Pulmonary artery endothelial cell (primary cell): Measurements from ENCODE around the gene SHB. TPM values are rescaled to one million over a fixed set of nuclear protein-coding genes. Genes with fewer than 3 reads are reported as not detected.

Experiments used
- DNase-seq: peaks from one replicate; pipeline ENCODE4 v3.0.0-alpha.2; 2011; ENCODE audit warnings: low read depth, low spot score
- total RNA-seq: library from RNA; depleted of rRNA; stranded (reverse); fragments of >200 nt; gene quantifications from 2 replicates; pipeline ENCODE4 v1.2.3, GENCODE V29; 2014

The SHB gene
- total RNA-seq, 1 donor from 2014 or later: 17.3 TPM

DNA sequence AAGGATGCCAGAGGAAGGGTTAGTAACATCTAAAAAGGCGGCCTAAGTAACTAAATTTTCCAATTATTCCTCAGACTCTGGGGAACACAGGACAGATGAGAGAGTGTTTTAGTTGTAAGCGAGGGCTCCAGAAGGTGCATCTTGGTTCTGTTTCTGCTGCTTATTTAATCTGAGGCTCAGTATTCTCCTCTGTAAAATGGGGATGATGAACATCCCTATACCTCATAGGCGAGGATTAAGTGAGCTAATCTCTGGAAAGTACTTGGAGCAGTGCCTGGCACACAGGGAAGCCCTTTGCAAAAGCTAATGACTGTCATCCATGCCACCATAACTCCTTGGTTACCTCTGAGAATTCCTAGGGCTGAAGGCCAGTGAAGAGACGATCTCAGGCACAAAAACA lies 59.0 kb downstream of the SHB start:
- no peak for DNase-seq

DNA sequence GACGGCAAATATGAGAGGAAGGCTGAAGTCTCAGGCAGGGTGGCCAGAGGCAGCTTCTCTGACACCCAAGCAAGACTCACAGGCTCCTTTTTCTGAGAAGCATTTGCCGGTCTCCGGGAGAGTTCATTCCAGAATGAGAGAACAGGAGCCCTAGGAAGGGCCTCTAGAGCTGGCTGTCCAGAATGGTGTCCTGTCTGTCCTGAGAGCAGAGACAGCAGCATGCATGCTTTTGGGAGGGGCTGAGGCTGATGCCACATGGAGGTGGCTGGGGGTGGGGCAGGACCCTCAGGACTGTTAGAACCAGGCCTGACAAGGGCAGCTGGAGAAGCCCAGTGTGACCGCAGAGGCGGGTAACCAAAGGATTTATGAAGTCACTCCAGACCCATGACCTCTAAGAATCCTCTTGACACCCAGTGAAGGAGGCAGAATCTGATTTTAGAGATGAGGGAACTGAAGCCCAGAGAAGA lies 60.0 kb downstream of the SHB start:
- no peak for DNase-seq

DNA sequence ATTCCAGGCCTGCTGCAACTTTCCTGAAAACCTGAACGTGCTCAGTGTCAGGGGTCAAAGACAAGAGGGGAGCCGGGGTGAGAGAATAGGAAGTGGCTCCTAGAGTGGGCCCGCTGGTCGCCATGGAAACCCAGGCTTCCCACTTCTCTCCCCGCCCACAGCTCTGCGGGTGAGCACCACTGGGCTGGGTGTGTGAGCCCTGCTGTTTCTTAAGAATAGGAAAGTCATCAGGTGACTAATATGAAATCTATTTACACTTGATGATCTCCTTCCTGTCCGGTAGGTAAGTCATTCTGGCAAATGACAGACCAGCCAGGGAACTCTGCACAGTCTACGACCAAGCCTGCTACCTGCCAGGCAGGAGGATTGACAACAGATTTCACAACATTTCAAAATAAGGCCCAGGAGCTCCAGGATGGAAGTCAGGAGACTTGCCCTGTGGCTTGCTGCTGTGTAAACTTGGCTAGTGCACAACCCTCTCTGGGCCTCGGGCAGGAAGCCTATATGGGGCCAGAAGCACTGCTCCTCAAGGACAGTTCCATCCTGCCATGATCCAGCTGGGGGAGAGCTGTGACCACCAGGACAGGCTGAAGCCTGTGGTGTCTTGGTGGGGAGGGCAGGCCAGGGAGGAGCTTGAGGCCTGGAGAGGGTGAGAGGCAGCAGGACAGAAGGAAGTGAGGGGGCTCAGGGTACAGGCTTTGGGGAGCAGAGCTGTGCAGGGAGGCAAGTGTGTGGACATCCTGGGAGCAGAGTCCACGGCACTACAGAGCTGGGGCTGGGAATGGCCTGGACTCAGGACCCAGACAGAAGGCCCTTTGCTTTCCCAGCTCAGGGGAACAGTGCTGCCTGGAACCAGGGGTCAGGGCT lies 60.6 kb downstream of the SHB start:
- peak; percentile 57 for DNase-seq

DNA sequence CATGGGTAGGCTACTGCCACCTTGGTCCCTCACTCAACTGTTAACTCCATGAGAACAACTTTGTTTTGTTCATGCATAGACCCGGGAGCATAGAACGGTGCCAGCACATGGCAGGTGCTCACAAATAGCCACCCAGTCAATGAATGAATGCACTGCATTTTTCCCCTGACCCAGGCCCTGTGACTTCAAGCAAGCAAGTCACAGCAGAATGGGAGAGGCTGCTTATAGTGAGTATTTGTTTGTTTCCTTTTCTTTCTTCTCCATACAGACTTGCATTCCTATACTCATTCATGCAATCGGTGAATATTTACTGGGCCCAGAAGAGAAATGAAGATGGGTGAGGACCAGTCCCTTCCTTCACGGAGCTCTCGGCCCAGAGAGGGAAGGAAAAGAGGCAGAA lies 62.0 kb downstream of the SHB start:
- no peak for DNase-seq

DNA sequence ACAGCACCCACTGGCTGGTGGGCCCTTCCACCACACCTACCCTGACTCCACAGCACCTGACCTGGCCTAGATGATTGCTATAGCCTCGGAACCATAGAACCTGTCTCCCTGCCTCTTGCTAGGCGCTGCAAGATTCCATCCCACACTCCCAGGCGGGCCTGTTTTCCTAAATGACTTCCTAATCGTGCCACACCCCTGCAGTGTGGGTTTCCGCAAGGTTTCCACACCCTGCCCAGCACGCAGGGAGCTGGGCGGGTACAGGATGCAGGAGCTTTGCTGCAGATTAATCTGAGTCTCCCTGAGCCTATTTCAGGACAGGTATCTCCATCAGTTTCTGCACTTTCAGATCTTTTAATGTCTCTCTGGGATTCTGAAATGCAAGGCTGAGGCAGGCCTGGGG lies 62.9 kb downstream of the SHB start:
- DNase-seq: no peak

DNA sequence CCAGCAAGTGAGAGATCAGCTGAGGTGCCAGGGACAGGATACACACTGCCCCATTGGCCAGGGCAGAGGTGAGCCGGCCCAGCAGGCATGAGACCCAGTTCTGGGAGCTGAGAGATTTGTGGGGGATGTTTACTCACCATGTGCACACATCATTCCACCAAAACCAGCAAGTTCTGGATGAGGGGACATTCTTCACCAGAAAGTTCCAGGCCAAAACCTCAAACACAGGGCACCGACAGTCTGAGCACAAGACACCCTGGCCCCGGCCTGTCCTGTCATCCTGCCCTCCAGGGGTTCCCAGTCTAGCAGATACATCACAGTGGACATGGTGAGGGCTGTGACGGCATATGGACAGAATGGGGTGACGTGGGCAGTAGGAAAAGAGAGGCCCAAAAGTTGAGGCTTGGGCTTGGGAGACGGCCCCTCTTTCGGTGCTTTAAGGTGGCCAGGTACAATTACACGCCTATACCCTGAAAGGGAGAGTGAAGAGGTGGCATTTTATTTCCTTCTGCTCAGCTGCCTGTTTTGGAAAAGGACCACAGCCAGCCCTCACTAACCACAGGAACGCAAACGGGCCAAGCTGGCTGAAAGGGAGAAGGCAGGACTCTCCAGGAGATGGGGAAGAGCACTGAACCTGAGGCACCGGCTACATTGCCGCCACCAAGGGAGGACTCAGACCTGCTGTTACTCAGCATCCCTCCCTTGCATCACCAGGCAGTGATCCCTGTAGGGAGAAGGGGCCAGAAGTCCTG lies 64.0 kb downstream of the SHB start:
- no peak for DNase-seq

DNA sequence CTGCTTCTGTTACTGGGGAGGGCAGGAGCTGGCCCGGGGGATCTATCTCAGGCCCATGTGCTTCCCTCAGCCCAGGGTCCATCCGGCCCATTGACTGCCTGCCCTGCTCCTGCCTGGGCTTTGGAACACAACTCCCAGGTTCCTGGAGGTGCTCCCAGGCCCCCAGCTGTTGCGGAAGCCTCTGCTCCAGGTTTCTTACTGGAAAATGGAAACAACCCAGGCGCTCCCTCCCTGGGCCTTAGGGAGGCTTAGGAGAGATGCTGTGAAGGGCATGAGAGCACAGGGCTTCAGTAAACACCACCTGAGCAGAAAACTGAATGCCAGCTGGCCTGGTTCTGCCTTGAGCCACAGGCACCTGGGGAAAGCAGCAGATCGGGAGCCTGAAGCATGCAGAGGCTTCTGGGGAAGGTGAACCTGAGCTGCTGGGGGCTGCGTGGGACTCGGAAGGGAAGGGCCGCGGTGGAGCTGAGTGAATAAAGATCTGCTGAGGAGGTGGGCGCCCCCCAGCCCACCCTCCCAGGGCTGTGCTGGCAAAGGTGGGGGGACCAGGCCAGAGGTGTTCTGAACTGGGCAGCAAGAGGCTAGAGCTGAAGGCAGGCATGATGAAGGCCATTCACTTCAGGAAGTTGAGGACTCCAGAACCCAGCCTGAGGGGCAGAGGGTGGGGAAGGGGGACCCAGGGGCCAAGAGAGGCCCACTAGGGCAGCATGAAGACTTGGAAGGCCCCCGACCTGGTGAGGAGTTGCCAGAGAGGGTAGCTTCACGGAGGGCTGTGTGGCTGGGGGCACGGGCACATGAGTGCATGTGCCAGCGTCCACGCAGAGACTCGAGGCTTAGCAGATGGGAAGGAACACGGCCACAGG lies 64.8 kb downstream of the SHB start:
- DNase-seq: no peak

DNA sequence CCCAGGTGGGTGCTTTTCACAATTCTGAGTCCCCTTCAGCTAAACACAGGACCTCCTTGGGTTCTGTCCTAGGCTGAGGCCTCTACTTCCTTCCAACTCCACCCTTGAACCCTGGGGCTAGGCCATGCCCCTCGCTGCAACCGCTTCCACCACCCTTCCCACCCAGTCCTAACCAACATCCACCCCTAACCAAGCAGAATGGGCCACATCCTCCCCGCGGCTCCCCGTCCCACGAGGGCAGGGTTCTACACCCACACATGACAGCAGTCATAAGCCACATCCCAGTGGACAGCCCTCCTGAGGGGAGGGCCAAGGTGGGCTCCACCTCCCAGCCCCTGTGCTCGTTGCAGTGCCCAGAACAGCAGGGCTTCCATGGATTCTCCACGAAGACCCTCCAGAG lies 65.8 kb downstream of the SHB start:
- DNase-seq: no peak

DNA sequence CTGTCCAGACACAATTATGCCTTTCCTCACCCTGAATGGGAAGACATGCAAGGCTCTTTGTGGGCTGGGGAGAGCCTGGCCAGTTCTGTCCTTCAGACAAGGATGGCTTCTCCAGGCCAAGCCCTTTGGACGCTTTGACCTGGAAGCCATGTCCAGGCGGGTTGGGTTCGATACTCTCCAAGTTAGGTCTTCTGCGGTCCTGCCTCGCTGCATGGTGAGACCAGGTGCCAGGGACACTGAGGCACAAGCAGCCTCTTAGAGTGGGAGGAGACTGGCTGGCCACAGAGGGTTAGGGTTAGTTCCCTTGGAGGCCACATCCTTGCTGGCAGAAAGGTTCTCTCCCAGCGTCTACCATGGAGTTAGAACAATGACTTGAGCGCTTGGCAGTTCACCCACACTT lies 67.6 kb downstream of the SHB start:
- no peak for DNase-seq

DNA sequence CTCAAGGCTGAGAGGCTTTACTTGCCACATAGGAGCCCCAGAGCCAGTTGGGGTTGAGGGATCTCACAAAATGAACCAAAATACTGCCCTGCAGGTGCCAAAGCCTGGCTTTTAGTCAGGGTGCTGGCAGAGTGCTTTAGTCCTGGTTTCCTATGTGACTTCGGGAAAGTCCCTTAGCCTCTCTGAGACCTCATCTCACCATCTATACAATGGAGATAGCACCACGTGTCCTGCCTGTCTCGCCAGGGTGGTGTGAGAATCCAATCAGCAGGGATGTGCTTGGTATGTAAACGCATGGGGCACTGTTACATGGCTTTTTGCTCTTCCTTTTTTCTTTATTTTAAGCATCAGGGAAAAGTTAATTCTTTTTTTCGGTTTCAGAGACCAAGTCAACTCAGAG lies 68.3 kb downstream of the SHB start:
- no peak for DNase-seq

DNA sequence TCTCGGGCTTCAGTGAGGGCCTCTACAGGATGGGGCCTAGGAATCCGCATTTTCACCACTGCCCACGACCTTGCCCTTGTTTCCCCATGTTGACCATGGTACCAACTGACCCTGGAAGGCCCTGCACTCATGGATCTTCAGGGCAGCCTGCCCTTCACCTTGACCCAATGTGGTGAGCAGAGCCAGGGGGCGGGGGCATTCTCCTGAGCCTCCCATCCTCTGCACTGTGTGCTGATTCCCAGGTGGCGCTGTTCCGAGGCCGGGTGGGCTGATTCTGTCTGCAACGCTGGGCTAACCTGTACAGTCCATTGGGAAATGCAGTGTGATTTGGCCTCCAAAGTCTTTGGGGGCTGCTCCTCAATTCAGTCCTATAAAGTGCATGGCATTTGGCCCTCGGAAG lies 68.7 kb downstream of the SHB start:
- DNase-seq: no peak

DNA sequence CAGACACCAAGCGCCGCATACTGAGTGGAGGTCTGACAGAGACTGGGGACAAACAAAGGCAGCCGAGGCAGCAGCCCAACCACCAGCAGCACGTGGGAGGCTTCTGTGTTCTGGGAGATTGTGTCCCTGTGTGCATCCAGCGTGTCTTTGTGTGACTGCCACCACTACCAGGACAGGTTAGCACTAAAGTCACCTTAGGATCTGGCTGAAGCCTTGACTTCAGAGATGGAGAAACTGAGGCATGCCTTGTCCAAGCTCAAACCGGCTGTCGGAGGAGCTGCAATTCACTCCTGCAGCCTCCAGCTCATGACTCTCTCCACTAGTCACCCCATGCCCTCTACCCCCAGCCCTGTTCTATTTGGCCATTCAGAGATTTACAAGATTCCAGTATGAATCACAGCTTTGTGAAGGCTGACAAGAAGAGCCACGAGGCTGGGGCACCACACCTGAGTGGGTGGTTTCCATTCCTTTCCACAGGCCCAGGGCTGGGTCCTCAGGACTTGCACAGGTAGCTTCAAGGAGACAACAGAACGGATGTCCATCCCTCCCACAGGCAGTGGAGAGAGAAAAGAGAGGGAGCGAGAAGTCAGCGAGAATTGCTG lies 69.3 kb downstream of the SHB start:
- DNase-seq: no peak

DNA sequence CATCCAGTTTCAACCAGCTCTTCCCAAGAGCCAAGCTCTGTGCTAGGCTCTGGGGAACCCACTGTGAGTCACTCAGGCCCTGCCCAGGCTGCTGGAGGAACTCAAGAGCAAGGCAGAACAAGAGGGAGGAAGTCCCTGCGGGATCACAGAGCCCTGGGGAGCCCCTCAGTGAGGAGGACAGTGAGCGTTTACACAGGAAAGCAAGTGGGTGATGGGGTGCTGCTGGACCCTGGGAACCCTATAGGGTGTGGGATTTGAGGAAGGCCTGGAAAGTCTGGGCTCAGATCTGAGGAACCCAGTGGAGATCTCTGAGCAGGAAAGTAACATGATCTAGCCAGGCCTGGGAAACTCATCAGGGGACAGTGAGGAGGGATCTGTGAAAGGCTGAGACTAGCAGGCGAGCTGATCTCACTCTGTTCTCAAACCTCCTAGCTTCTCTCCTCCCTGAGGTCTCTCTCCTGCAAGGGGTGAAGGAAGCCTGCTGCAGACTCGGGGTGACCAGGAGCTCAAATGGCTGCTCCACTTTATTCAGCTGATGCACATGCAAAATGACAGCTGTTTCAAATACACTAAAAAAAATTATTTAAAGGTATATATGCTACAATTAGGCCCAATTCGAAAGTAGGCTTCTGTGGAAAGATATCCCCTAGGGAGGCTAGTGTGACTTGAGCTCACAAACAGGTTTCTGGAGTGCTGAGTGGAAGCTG lies 70.0 kb downstream of the SHB start:
- DNase-seq: no peak

DNA sequence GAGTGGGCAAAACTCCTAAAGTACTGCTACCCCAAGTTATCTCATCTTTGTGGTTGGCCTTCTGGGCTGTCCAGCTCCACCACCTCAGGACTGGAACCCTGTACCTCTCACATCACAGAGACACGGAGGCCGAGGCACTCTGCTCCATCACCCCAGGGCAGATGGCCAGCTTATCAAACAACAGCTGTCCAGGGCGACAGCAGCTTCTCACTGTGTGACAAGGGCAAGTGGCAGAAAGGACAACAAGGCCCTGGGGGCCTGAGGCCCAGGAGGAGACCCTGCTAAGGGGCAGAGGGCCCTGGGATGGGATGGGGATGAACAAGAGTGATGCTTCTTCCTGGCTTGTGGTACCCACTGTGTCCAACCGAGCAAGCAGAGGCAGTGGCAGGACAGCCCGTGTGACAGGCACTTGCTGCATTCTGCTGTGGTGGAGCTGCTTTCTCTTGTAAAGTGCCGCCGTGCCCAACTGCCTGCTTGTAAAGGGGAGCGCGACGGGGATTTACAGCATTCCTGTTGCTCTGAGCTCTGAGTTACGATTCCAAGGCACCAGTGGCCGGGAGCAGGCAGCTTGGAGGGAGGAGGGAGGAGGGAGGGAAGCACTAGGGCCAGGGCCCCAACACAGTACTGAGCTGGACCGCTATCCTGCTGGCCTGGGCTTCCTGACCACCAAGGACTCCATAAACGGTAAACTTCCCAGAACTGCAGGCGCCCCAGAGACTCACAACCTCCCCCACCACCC lies 71.2 kb downstream of the SHB start:
- no peak for DNase-seq

DNA sequence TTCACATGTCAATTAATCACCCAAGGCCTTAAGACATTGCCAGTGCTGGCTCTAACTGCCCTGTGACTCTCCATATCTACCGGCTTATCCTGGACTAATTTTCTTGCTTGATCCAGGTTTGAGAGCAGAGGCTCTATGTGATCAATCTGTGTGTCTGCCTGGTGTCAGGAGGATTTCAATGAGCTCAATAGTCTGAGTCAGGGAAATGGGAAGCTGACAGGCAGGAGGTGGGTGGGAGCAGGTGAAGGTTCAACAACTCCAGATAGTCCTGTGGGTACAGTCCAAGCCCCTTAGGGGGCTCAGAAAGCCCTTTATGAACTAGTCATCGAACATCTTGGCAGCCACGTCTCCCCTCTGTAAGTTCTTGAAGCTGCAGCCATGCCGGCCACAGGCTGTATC lies 72.2 kb downstream of the SHB start:
- DNase-seq: no peak

DNA sequence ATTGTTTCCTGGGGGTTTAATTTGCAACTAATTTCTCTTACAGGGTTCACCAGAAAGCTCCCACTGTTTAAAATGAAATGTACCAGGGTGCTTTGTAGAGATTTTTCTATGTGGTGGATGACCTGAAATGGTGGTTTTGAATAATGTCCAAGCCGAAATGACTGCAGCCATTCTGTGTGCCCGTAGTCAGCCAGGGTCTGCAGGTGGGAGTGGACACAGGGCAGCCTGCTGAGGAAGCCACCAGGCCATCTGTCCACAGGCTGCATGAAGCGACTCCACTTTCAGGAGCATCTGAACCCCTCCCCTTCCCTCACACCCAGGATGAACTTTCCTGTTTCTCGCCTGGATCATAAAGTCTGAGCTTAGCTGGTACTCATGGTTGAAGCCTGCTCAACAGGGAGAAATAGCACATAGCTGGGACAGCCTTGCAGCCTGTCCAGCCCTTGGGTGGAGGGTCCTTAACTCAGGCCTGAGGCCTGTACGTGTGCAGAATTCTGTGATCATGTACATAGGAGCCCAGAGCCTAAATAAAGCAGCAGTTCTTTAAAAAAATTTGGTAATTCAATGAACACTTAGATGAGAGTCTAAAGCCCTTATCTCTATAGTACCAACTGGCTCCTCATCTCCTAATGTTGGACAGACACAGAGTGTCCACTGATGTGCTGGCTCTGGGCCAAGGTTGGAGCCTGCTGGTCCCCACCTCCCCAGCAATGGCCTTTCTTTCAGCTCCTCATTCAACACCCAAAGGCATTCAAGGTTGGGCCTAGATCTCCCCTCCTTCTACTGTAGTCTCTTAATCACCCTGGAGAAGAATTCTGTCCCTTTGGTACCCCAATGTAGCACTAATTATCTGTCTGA lies 72.8 kb downstream of the SHB start:
- no peak for DNase-seq

DNA sequence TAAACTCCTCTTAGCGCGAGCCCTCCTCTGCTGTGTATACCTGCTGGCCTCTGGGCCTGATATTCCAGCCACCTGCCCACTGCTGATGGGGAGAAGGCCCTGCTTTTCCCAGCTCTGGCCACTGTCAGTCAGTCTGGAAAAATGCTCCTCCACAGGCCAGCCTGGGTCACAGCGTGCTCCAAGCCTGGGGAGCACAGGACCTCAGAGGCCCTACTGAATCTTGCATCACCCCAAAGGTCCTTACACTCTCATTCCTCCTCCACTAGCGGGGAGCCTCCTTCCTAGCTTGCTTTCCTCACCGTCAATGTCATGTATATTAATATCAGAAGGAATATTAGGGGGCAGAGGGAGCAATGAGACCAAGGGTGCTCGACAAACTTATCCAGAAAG lies 73.7 kb downstream of the SHB start:
- no peak for DNase-seq

DNA sequence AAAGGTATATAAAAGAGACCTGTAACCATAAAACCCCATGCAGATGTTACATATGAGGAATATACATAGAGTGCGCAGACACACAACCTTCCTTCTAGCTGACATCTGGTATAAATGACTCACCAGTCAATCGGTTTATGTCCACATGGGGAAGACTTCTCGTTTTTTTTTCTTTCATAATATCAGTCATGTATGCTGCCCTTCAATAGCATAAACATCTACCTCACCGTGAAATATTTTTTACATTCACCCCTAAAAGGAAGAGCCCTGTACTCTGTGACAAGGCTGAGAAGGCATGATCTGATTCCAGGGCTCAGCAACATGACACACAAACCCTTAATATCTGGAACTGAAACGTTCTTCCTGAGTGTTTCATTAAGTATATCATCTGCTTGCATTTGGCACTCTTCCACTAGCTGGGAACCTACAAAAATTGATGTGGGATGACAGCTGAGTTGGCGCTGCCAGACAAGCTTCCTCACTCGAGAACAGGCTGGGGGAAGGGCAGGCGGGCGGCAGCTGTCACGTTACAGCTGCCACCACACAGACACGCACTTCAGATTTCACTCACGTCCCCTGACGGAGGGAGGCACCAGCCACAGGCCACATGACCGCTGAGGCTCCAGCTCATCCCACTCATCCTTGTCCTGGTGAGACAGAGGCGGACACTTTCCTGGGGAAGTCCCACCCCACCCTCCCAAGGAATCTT lies 74.2 kb downstream of the SHB start:
- DNase-seq: no peak
